ENCODE data around the gene EEIG2. TPM values are rescaled to one million over a fixed set of nuclear protein-coding genes. Genes with fewer than 3 reads are reported as not detected.

Gene EEIG2
- total RNA-seq, 3 donors from 2014 or later = 10.2 to 31.3 (median 18.4) TPM

GRCh38 chr1:108521990-108522393, 37.9 kb upstream of the EEIG2 start:
- no peaks in the 10 kb centered on the region for H3K27me3 ChIP-seq
- H3K36me3 ChIP-seq = no peaks in the 10 kb centered on the region
- H3K4me1 ChIP-seq = no peaks in the 10 kb centered on the region
- no peak for DNase-seq (ENCODE audit: low spot score in 2 of 2)
- H3K4me3 ChIP-seq = no peak overlapping the region
- intact Hi-C loops (cut with DNase I; ENCODE audit: low total_unique reads) = no loop called here
- no peaks in the 10 kb centered on the region for H3K9me3 ChIP-seq
- H3K27ac ChIP-seq = no peak overlapping the region
- TF ChIP-seq POLR2AphosphoS5 (IDR thresholded peaks at IDR 0.05) = no peak
- TF ChIP-seq CTCF (IDR thresholded peaks at IDR 0.05) = no peak
- no peak for TF ChIP-seq POLR2A (IDR thresholded peaks at IDR 0.05)

- H3K36me3 ChIP-seq = no peaks in the 10 kb centered on the region
- H3K9me3 ChIP-seq = no peaks in the 10 kb centered on the region
- H3K27me3 ChIP-seq = no peaks in the 10 kb centered on the region
- no peak for TF ChIP-seq CTCF (IDR thresholded peaks at IDR 0.05)
- no peak for TF ChIP-seq POLR2A (IDR thresholded peaks at IDR 0.05)
- no peak for TF ChIP-seq POLR2AphosphoS5 (IDR thresholded peaks at IDR 0.05)
- no peak overlapping the region for H3K27ac ChIP-seq
- H3K4me3 ChIP-seq = no peak overlapping the region
- H3K4me1 ChIP-seq = no peaks in the 10 kb centered on the region
- intact Hi-C loops (cut with DNase I; ENCODE audit: low total_unique reads) = no loop called here
- no peak for DNase-seq (ENCODE audit: low spot score in 2 of 2)
Observed at GRCh38 chr1:108523829-108524228, 36.1 kb upstream of the EEIG2 start.

- no peak for TF ChIP-seq POLR2AphosphoS5 (IDR thresholded peaks at IDR 0.05)
- TF ChIP-seq CTCF (IDR thresholded peaks at IDR 0.05) = no peak
- TF ChIP-seq POLR2A (IDR thresholded peaks at IDR 0.05) = no peak
- Histone ChIP-seq H3K36me3 (no peaks in the 10 kb centered on the region), H3K4me3 (no peak overlapping the region), H3K27ac (no peak overlapping the region), H3K9me3 (no peaks in the 10 kb centered on the region), H3K4me1 (no peaks in the 10 kb centered on the region), H3K27me3 (no peaks in the 10 kb centered on the region)
- intact Hi-C loops (cut with DNase I; ENCODE audit: low total_unique reads) = no loop called here
- no peak for DNase-seq (ENCODE audit: low spot score in 2 of 2)
Observed at GRCh38 chr1:108524676-108525075, 35.2 kb upstream of the EEIG2 start.

GRCh38 chr1:108527135-108527534, 32.8 kb upstream of the EEIG2 start:
- Histone ChIP-seq H3K9me3 (no peaks in the 10 kb centered on the region), H3K27ac (no peak overlapping the region), H3K4me1 (peaks cover 0 to 8% of the 10 kb centered on the region in 2 donors), H3K27me3 (no peaks in the 10 kb centered on the region), H3K4me3 (no peak overlapping the region), H3K36me3 (no peaks in the 10 kb centered on the region)
- intact Hi-C loops (cut with DNase I; ENCODE audit: low total_unique reads) = no loop called here
- no peak for TF ChIP-seq POLR2A (IDR thresholded peaks at IDR 0.05)
- DNase-seq (ENCODE audit: low spot score in 2 of 2) = no peak

- Histone ChIP-seq H3K27ac (no peak overlapping the region), H3K4me3 (no peak overlapping the region), H3K9me3 (no peaks in the 10 kb centered on the region), H3K27me3 (no peaks in the 10 kb centered on the region), H3K36me3 (no peaks in the 10 kb centered on the region), H3K4me1 (peaks cover 0 to 9% of the 10 kb centered on the region in 2 donors)
- intact Hi-C loops (cut with DNase I; ENCODE audit: low total_unique reads) = no loop called here
- DNase-seq (ENCODE audit: low spot score in 2 of 2) = no peak
- TF ChIP-seq POLR2AphosphoS5 (IDR thresholded peaks at IDR 0.05) (no peak), CTCF (IDR thresholded peaks at IDR 0.05) (no peak), POLR2A (IDR thresholded peaks at IDR 0.05) (no peak)
Observed at GRCh38 chr1:108527837-108528236, 32.1 kb upstream of the EEIG2 start.

GRCh38 chr1:108531444-108531843, 28.5 kb upstream of the EEIG2 start:
- Histone ChIP-seq H3K4me3 (no peak overlapping the region), H3K9me3 (no peaks in the 10 kb centered on the region), H3K36me3 (no peaks in the 10 kb centered on the region), H3K4me1 (peaks cover 0 to 15% of the 10 kb centered on the region in 2 donors), H3K27me3 (no peaks in the 10 kb centered on the region), H3K27ac (peak overlapping the region; percentile 4 to 42)
- DNase-seq (ENCODE audit: low spot score in 2 of 2) = no peak
- intact Hi-C loops (cut with DNase I; ENCODE audit: low total_unique reads) = no loop called here
- TF ChIP-seq POLR2AphosphoS5 (IDR thresholded peaks at IDR 0.05) (no peak), POLR2A (IDR thresholded peaks at IDR 0.05) (no peak), CTCF (IDR thresholded peaks at IDR 0.05) (no peak)
